ENCODE results near the gene CD1E. TPM values are rescaled to one million over a fixed set of nuclear protein-coding genes. Genes with fewer than 3 reads are reported as not detected.

The CD1E gene
- total and polyA plus RNA-seq, 2 of the 4 experiments (the other 2 are of a cell fraction), result not detected

DNA sequence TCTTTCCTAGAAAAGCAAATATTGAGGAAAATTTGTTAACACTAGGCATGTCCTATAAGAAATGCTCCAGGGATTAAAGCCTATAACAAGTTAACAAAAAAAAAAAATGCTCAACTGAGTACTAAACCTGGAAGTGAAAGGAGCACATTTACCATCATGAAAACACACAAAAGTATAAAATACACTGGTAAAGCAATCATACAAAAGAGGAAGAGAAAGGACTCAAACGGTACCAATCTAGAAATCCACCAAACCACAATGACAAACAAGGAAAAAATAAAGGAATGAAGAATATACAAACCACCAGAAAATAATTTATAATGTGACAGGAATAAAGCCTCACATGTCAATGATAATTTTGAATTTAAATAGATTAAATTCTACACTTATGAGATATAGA lies 21.2 kb downstream of the CD1E start:
- TF ChIP-seq CHD1 (IDR thresholded peaks at IDR 0.05; ENCODE audit: low read depth, low read length), result no peak
- no peak for TF ChIP-seq MXI1 (IDR thresholded peaks at IDR 0.05; ENCODE audit: borderline replicate concordance, low read depth, low read length)
- no peak for TF ChIP-seq FOS (IDR thresholded peaks at IDR 0.05; ENCODE audit: low read depth, low read length)
- no peak for TF ChIP-seq SMC3 (IDR thresholded peaks at IDR 0.05; ENCODE audit: low read depth, low read length)
- no peak for TF ChIP-seq MAFK (IDR thresholded peaks at IDR 0.05; ENCODE audit: low read depth, low read length)
- no peak for TF ChIP-seq CEBPB (IDR thresholded peaks at IDR 0.05; ENCODE audit: low read depth, low read length)
- TF ChIP-seq, protein P1, sequence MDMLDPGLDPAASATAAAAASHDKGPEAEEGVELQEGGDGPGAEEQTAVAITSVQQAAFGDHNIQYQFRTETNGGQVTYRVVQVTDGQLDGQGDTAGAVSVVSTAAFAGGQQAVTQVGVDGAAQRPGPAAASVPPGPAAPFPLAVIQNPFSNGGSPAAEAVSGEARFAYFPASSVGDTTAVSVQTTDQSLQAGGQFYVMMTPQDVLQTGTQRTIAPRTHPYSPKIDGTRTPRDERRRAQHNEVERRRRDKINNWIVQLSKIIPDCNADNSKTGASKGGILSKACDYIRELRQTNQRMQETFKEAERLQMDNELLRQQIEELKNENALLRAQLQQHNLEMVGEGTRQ (IDR thresholded peaks at IDR 0.05; ENCODE audit: low read depth, low read length), result no peak
- TF ChIP-seq RCOR1 (IDR thresholded peaks at IDR 0.05; ENCODE audit: insufficient replicate concordance, low read length), result no peak
- TF ChIP-seq, protein P2, sequence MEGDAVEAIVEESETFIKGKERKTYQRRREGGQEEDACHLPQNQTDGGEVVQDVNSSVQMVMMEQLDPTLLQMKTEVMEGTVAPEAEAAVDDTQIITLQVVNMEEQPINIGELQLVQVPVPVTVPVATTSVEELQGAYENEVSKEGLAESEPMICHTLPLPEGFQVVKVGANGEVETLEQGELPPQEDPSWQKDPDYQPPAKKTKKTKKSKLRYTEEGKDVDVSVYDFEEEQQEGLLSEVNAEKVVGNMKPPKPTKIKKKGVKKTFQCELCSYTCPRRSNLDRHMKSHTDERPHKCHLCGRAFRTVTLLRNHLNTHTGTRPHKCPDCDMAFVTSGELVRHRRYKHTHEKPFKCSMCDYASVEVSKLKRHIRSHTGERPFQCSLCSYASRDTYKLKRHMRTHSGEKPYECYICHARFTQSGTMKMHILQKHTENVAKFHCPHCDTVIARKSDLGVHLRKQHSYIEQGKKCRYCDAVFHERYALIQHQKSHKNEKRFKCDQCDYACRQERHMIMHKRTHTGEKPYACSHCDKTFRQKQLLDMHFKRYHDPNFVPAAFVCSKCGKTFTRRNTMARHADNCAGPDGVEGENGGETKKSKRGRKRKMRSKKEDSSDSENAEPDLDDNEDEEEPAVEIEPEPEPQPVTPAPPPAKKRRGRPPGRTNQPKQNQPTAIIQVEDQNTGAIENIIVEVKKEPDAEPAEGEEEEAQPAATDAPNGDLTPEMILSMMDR (conservative IDR thresholded peaks at IDR 0.05; ENCODE audit: low read depth, low read length), result no peak
- no peak for TF ChIP-seq POLR2A (IDR thresholded peaks at IDR 0.05; ENCODE audit: low read depth, low read length)
- no peak for TF ChIP-seq NFE2L2 (IDR thresholded peaks at IDR 0.05; ENCODE audit: low read depth, low read length)
- TF ChIP-seq MAZ (IDR thresholded peaks at IDR 0.05; ENCODE audit: borderline replicate concordance, low read depth, low read length), result no peak
- no peak for TF ChIP-seq RFX5 (IDR thresholded peaks at IDR 0.05; ENCODE audit: low read depth, low read length)
- TF ChIP-seq, protein P3, sequence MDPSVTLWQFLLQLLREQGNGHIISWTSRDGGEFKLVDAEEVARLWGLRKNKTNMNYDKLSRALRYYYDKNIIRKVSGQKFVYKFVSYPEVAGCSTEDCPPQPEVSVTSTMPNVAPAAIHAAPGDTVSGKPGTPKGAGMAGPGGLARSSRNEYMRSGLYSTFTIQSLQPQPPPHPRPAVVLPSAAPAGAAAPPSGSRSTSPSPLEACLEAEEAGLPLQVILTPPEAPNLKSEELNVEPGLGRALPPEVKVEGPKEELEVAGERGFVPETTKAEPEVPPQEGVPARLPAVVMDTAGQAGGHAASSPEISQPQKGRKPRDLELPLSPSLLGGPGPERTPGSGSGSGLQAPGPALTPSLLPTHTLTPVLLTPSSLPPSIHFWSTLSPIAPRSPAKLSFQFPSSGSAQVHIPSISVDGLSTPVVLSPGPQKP (IDR thresholded peaks at IDR 0.05; ENCODE audit: borderline replicate concordance, low read depth, low read length), result no peak
- no peak for TF ChIP-seq BHLHE40 (IDR thresholded peaks at IDR 0.05; ENCODE audit: low read depth, low read length)
- no peak for TF ChIP-seq RAD21 (IDR thresholded peaks at IDR 0.05; ENCODE audit: low read length)
- no peaks in the 10 kb centered on the region for H3K4me1 ChIP-seq (ENCODE audit: control insufficient read depth, insufficient read depth, low read length)
- no peak overlapping the region for H3K23ac ChIP-seq (ENCODE audit: low read depth, low read length)
- no peak overlapping the region for H3K9ac ChIP-seq (ENCODE audit: low read depth, low read length)
- BruUV-seq (replicated peaks), result no TSS peak
- dilution Hi-C loops (cut with HindIII; ENCODE audit: low sequenced_read_pairs, unreplicated experiment), result no loop called here
- no peaks in the 10 kb centered on the region for H3K79me1 ChIP-seq (ENCODE audit: low read depth in 1 of 2, low read length in 2 of 2)
- H2AFZ ChIP-seq (replicated peaks; ENCODE audit: low read length, poor library complexity), result no peak overlapping the region
- H4K91ac ChIP-seq (ENCODE audit: insufficient read depth, low read depth, low read length), result no peak overlapping the region
- H2AK5ac ChIP-seq (ENCODE audit: low read depth, low read length), result no peak overlapping the region
- H3K14ac ChIP-seq (replicated peaks; ENCODE audit: low read depth, low read length), result no peak overlapping the region
- H2BK120ac ChIP-seq (ENCODE audit: low read depth, low read length), result no peak overlapping the region
- H4K5ac ChIP-seq (ENCODE audit: low read depth, low read length), result no peak overlapping the region
- no peak for ATAC-seq (ENCODE audit: low read depth)
- H3K56ac ChIP-seq (ENCODE audit: extremely low read depth, insufficient read depth, low read length), result no peak overlapping the region
- POLR2A ChIA-PET (ENCODE audit: unreplicated experiment), result no interaction called here
- peaks cover 5% of the 10 kb centered on the region; the same call in 1 of the 2 replicates for H3K9me3 ChIP-seq (ENCODE audit: control insufficient read depth, insufficient read depth, low read length)
- H3K27ac ChIP-seq (ENCODE audit: insufficient read depth, low read length), result no peak overlapping the region
- H3K36me3 ChIP-seq (ENCODE audit: control insufficient read depth, insufficient read depth, low read length), result no peaks in the 10 kb centered on the region
- no CpG with 5 or more reads among the region's 1 CpG for WGBS, 2 experiments (ENCODE audit: extremely low coverage in 2 of 2, insufficient read length in 1 of 2)
- H3K4me3 ChIP-seq (ENCODE audit: insufficient read depth, low read depth, low read length), result no peak overlapping the region
- no peak overlapping the region for H3K4ac ChIP-seq (ENCODE audit: low read depth, low read length)
- H3K18ac ChIP-seq (ENCODE audit: low read depth, low read length), result no peak overlapping the region
- no peaks in the 10 kb centered on the region for H3K9me1 ChIP-seq (ENCODE audit: insufficient read depth, low read length)
- intact Hi-C loops (cut with micrococcal nuclease), result no loop called here
- DNase-seq, result no peak
- CTCF ChIA-PET, result no interaction called here
- in situ Hi-C loops (cut with MboI; ENCODE audit: low sequenced_read_pairs), result no loop called here
- H3K4me2 ChIP-seq (ENCODE audit: low read depth, low read length), result no peak overlapping the region
- no peak overlapping the region for H2AK9ac ChIP-seq (replicated peaks; ENCODE audit: low read depth, low read length, poor library complexity)
- no peak overlapping the region for H2BK5ac ChIP-seq (ENCODE audit: low read depth, low read length, poor library complexity, severe bottlenecking)
- H4K20me1 ChIP-seq (ENCODE audit: insufficient read depth, low read length), result no peaks in the 10 kb centered on the region
- no peak overlapping the region for H2BK15ac ChIP-seq (ENCODE audit: low read depth, low read length)
- no peaks in the 10 kb centered on the region for H3K27me3 ChIP-seq (ENCODE audit: control insufficient read depth, insufficient read depth, low read length)
- H2BK20ac ChIP-seq (ENCODE audit: low read depth, low read length), result no peak overlapping the region
- H4K8ac ChIP-seq (ENCODE audit: low read depth in 2 of 2, low read length in 2 of 2), result no peak overlapping the region

Measured in IMR-90 (cell line).